CD4-positive, alpha-beta T cell (primary cell): ENCODE measurements around the gene RARB. TPM values are rescaled to one million over a fixed set of nuclear protein-coding genes. Genes with fewer than 3 reads are reported as not detected.

ENCODE experiments used
- ATAC-seq: fragments of 200-7000 bp; cut with Tn5 transposase; one replicate; pipeline ENCODE4 v1.10.0; 2022; ENCODE audit warnings: mild to moderate bottlenecking; ENCODE audit not compliant: poor library complexity
- CTCF ChIA-PET: fragments of 350-600 bp; sonication (Branson Sonifier 250); formaldehyde crosslinking; loops from one replicate; lab custom pipeline; 2021; ENCODE audit warnings: antibody characterized with exemption, inconsistent platforms; lab: Charles Lee
- POLR2A ChIA-PET: fragments of 350-600 bp; sonication (Branson Sonifier 250); formaldehyde crosslinking; loops from one replicate; lab custom pipeline; 2021; ENCODE audit warnings: antibody characterized with exemption, inconsistent platforms; lab: Charles Lee
- DNase-seq, 14 experiments: peaks; one replicate each; pipeline ENCODE4 v3.0.0-alpha.2; 2013 to 2020; ENCODE audit warnings: mixed read lengths in 2 of 14
- H3K27ac ChIP-seq, 2 donors: one replicate each; pipeline versions ENCODE4 v1.5.1 to v1.7.0; 2013; ENCODE audit warnings: low read length in 2 of 2, low read depth in 1 of 2, mild to moderate bottlenecking in 1 of 2
- H3K27me3 ChIP-seq, 2 experiments: 1 replicate in 1 of 2; 2 replicates in 1 of 2; pipeline versions ENCODE4 v1.6.1 to v1.7.0; 2013; ENCODE audit warnings: low read length in 2 of 2, control low read depth in 1 of 2, mild to moderate bottlenecking in 1 of 2, moderate library complexity in 1 of 2; ENCODE audit not compliant: insufficient read depth in 2 of 2, control insufficient read depth in 1 of 2
- H3K36me3 ChIP-seq: one replicate; pipeline ENCODE4 v1.6.1; 2013; ENCODE audit warnings: low read length, control low read depth; ENCODE audit not compliant: insufficient read depth
- H3K4me1 ChIP-seq: one replicate; pipeline ENCODE4 v1.6.1; 2013; ENCODE audit warnings: low read length, control low read depth; ENCODE audit not compliant: insufficient read depth
- H3K4me3 ChIP-seq: one replicate; pipeline ENCODE4 v1.5.1; 2013; ENCODE audit warnings: mild to moderate bottlenecking, low read length, moderate library complexity
- H3K9me3 ChIP-seq, 2 experiments: 1 replicate in 1 of 2; 2 replicates in 1 of 2; pipeline versions ENCODE4 v1.6.1 to v1.7.0; 2013; ENCODE audit warnings: low read length in 2 of 2, mild to moderate bottlenecking in 2 of 2, control low read depth in 1 of 2, moderate library complexity in 1 of 2; ENCODE audit not compliant: control insufficient read depth in 1 of 2, insufficient read depth in 1 of 2
- H3K27ac Mint-ChIP-seq: one replicate; pipeline ENCODE4 v1.8.0; 2020; ENCODE audit warnings: mixed read lengths
- H3K27me3 Mint-ChIP-seq: one replicate; pipeline ENCODE4 v1.8.0; 2021; ENCODE audit warnings: mixed read lengths
- H3K36me3 Mint-ChIP-seq: one replicate; pipeline ENCODE4 v1.8.0; 2021; ENCODE audit warnings: low read depth, mixed read lengths
- H3K4me1 Mint-ChIP-seq: one replicate; pipeline ENCODE4 v1.8.0; 2021; ENCODE audit warnings: low read depth, mixed read lengths
- H3K4me3 Mint-ChIP-seq: one replicate; pipeline ENCODE4 v1.8.0; 2020; ENCODE audit warnings: mild to moderate bottlenecking, mixed read lengths
- H3K9me3 Mint-ChIP-seq: one replicate; pipeline ENCODE4 v1.8.0; 2020; ENCODE audit warnings: mixed read lengths
- CTCF ChIP-seq: fragments of 200-600 bp; IDR thresholded peaks from one replicate; pipeline ENCODE4 v1.8.0; 2022; ENCODE audit warnings: antibody characterized with exemption, mild to moderate bottlenecking
- intact Hi-C, 2 experiments: fragments of 100-400 bp; cut with DNase I in 1 of 2; cut with micrococcal nuclease in 1 of 2; formaldehyde crosslinking; loops; one replicate each; pipeline versions ENCODE4 v1.15.1 to v1.9.0; 2023 to 2025; cut with DNase I, micrococcal nuclease
- total RNA-seq, 174 experiments: library from RNA in 2 of 174; stranded (reverse) in 2 of 174; gene quantifications; one replicate each; pipeline ENCODE4 v1.2.3 and lab custom pipeline; 2021 to 2026

RARB gene
- total RNA-seq, 2 experiments from 2014 or later = not detected

DNA sequence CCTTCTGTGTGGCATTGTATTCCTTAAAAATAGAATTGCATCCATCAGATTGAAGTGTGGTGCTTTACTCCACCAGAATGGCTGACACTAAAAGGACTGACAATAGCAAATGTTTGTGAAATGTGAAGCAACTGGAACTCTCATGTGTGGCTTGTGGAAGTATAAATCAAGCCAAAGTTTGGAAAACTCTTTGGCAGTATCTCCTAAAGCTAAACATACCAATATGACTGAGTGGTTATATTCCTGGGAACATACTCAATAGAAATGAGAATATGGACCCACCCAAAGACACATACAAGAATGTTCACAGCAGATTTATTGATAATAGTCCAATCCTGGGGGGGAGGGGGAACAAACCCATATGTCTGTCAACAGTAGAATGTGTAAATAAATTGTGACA lies 87.1 kb downstream of the RARB start:
- peaks cover 20% of the 10 kb centered on the region for H3K27me3 Mint-ChIP-seq
- DNase-seq = no peak
- H3K36me3 Mint-ChIP-seq = no peaks in the 10 kb centered on the region
- H3K27ac Mint-ChIP-seq = no peak overlapping the region
- no peaks in the 10 kb centered on the region for H3K27me3 ChIP-seq
- CTCF ChIA-PET = no interaction called here
- no peaks in the 10 kb centered on the region for H3K9me3 ChIP-seq
- H3K4me1 Mint-ChIP-seq = no peaks in the 10 kb centered on the region
- TF ChIP-seq CTCF = no peak
- no peak overlapping the region for H3K27ac ChIP-seq
- H3K36me3 ChIP-seq = no peaks in the 10 kb centered on the region
- no peak for ATAC-seq
- intact Hi-C loops = no loop called here
- H3K9me3 Mint-ChIP-seq = no peaks in the 10 kb centered on the region
- H3K4me3 ChIP-seq = no peak overlapping the region
- no peaks in the 10 kb centered on the region for H3K4me1 ChIP-seq
- POLR2A ChIA-PET = no interaction called here
- no peak overlapping the region for H3K4me3 Mint-ChIP-seq

- no peaks in the 10 kb centered on the region for H3K36me3 Mint-ChIP-seq
- H3K4me3 ChIP-seq = no peak overlapping the region
- ChIA-PET POLR2A (interaction anchor here (0.6 kb wide), 1 partner anchor 797 kb away, joined by 3 read pairs; no protein-coding TSS in a partner anchor), CTCF (no interaction called here)
- no peak overlapping the region for H3K27ac Mint-ChIP-seq
- H3K4me1 Mint-ChIP-seq = no peaks in the 10 kb centered on the region
- no peak overlapping the region for H3K27ac ChIP-seq
- ATAC-seq = no peak
- DNase-seq = no peak
- no peaks in the 10 kb centered on the region for H3K9me3 ChIP-seq
- no peaks in the 10 kb centered on the region for H3K4me1 ChIP-seq
- intact Hi-C loops = no loop called here
- H3K9me3 Mint-ChIP-seq = no peaks in the 10 kb centered on the region
- H3K27me3 ChIP-seq = peaks cover 5% of the 10 kb centered on the region in 2 experiments
- no peak overlapping the region for H3K4me3 Mint-ChIP-seq
- peaks cover 24% of the 10 kb centered on the region for H3K27me3 Mint-ChIP-seq
- H3K36me3 ChIP-seq = no peaks in the 10 kb centered on the region
- TF ChIP-seq CTCF = no peak
Observed at GRCh38 chr3:25520926-25521559, 93.0 kb downstream of the RARB start.

GRCh38 chr3:25527336-25527735 lies 99.3 kb downstream of the RARB start:
- Histone ChIP-seq H3K36me3 (no peaks in the 10 kb centered on the region), H3K9me3 (no peaks in the 10 kb centered on the region), H3K4me1 (no peaks in the 10 kb centered on the region), H3K4me3 (no peak overlapping the region), H3K27ac (no peak overlapping the region), H3K27me3 (peaks cover 3 to 5% of the 10 kb centered on the region in 2 experiments)
- no peak for DNase-seq
- intact Hi-C loops = no loop called here
- ChIA-PET CTCF (no interaction called here), POLR2A (no interaction called here)
- H3K4me3 Mint-ChIP-seq = no peak overlapping the region
- H3K9me3 Mint-ChIP-seq = peaks cover 7% of the 10 kb centered on the region
- TF ChIP-seq CTCF = no peak
- H3K4me1 Mint-ChIP-seq = no peaks in the 10 kb centered on the region
- ATAC-seq = no peak
- no peak overlapping the region for H3K27ac Mint-ChIP-seq
- H3K27me3 Mint-ChIP-seq = peaks cover 9% of the 10 kb centered on the region
- no peaks in the 10 kb centered on the region for H3K36me3 Mint-ChIP-seq
